GM18505 (cell line): Measurements from ENCODE around the gene RAB11FIP2.
"Not testable (repeated sequence)": the region's sequence is repeated elsewhere in the genome, so short reads cannot be mapped to it uniquely, and the experiment has no call there.

Source experiments
- ATAC-seq: cut with Tn5 transposase; IDR thresholded peaks from one replicate; pipeline ENCODE4 v1.9.1; 2021; ENCODE audit not compliant: unreplicated experiment
- POLR2A ChIP-seq: IDR thresholded peaks from 4 replicates; pipeline ENCODE4 v1.6.1; 2011; ENCODE audit warnings: borderline replicate concordance; ENCODE audit not compliant: insufficient read depth, insufficient read length; ENCODE audit errors: extremely low read depth

RAB11FIP2 gene, protein sequence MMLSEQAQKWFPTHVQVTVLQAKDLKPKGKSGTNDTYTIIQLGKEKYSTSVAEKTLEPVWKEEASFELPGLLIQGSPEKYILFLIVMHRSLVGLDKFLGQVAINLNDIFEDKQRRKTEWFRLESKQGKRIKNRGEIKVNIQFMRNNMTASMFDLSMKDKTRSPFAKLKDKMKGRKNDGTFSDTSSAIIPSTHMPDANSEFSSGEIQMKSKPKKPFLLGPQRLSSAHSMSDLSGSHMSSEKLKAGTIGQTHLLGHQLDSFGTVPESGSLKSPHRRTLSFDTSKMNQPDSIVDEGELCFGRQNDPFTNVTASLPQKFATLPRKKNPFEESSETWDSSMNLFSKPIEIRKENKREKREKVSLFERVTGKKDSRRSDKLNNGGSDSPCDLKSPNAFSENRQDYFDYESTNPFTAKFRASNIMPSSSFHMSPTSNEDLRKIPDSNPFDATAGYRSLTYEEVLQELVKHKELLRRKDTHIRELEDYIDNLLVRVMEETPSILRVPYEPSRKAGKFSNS

GRCh38 chr10:118046395-118047156 is at the start of gene RAB11FIP2:
TSS of gene RAB11FIP2 (minus strand) at chr10:118046941. CDS start at chr10:118046163, 778 bp downstream.
- peak; percentile 95 for ATAC-seq
- peak; percentile 79 for TF ChIP-seq POLR2A

DNA sequence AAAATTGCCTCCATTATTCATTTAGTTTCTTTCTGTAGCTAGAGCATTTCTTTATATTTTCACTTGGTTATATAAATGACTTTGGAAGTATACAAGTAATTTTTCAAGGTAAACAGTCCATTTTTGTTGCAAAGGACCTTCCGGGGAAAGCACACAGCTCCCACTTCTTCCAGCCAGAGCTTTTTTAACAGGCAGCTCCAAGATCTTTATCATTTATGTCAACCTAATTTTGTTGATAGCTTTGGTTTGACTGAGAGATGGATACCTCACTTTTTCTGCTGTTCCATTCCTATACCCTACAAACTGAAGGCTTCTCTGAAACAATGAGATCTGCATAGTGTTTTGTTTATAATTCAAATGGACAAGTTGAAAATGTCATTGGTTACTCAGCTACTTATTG is 49.3 kb upstream of the RAB11FIP2 start:
- no peak for ATAC-seq
- TF ChIP-seq POLR2A, result no peak

- ATAC-seq, result no peak
- TF ChIP-seq POLR2A, result no peak
Measured at GRCh38 chr10:118092209-118092608, 45.5 kb upstream of the RAB11FIP2 start.

GRCh38 chr10:118080817-118081216 is 34.1 kb upstream of the RAB11FIP2 start:
- TF ChIP-seq POLR2A, result no peak
- no peak for ATAC-seq

DNA sequence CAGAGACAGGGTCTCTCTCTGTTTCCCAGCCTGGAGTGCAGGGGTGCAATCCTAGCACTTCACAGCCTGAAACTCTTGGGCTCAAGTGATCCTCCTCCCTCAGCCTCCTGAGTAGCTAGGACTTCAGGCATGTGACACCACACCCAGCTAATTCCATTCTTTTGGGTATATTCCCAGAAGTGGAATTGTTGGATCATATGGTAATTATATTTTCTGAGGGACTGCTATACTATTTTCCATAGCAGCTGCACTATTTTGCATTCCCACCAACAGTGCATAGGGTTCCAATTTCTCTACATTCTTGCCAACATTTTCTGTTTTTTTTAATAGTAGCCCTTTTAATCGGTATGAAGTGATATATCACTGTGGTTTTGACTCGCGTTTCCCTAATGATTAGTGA is 30.0 kb upstream of the RAB11FIP2 start:
- TF ChIP-seq POLR2A, result no peak
- ATAC-seq, result no peak

- ATAC-seq, result no peak
- no peak for TF ChIP-seq POLR2A
Measured at GRCh38 chr10:118072840-118073239, 26.1 kb upstream of the RAB11FIP2 start.

DNA sequence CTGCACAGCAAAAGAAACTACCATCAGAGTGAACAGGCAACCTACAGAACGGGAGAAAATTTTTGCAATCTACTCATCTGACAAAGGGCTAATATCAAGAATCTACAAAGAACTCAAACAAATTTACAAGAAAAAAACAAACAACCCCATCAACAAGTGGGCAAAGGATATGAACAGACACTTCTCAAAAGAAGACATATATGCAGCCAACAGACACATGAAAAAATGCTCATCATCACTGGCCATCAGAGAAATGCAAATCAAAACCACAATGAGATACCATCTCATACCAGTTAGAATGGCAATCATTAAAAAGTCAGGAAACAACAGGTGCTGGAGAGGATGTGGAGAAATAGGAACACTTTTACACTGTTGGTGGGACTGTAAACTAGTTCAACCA is 20.6 kb upstream of the RAB11FIP2 start:
- not testable (repeated sequence) for ATAC-seq

- no peak for ATAC-seq
- TF ChIP-seq POLR2A, result no peak
Measured at GRCh38 chr10:118062798-118063238, 16.1 kb upstream of the RAB11FIP2 start.

- no peak for ATAC-seq
- TF ChIP-seq POLR2A, result no peak
Measured at GRCh38 chr10:118058371-118058770, 11.6 kb upstream of the RAB11FIP2 start.

DNA sequence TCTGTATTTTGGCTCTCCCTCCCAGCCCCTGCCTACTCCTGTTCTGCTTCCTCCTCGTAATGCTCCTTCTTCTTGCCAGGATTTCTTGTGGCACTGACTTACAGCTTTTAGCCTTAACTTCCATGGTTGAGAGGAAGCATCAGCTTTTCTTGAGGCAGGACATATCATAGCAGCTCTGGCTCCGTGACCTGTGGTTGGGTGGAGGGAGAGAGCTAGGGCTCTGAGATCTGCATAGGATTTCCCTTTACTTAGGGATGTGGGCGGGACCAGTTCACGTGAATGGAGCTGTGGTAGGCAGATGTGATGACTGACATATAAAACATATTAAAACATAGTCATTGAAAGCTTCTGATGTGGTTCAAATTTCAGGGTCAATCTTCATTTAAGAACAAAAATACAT is 10.6 kb upstream of the RAB11FIP2 start:
- ATAC-seq, result no peak
- TF ChIP-seq POLR2A, result no peak

- ATAC-seq, result no peak
- TF ChIP-seq POLR2A, result no peak
Measured at GRCh38 chr10:118054383-118054782, 7.6 kb upstream of the RAB11FIP2 start.

DNA sequence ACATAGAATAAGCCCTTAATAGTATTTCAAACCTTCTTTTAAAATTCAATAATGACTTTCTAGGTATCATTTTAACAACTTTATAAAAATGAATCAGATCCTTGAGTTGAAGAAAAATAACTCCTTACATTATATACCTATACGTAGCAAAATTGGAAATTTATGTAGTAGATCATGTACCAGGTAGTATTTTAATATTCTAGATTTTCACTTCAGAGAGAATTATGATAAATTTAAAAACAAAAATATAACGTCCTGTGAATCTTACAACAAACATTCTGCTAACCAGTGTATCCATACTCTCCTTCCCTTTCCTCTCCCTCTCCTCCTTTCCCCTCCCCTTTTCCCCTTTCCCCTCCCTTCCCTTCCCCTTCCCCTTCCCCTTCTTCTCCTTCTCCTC is 6.1 kb upstream of the RAB11FIP2 start:
- ATAC-seq, result no peak
- no peak for TF ChIP-seq POLR2A

DNA sequence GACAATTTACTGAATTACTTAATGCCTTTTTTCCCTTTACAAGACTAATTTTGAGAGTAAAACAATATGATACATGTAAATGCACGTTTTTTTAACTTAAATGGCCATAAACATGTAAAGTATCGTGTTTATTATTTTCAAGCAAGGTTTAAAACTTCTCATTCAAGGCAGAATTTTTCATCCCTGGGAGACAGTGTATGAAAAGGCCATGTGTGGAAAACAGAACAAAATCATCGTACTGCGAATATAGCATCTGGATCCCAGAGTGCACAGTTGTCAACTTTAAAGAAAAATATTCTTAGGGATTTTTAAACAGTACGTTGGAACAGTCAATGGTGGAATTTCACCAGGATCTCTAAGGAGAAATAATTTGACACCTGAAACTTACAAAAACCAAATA is 1.1 kb upstream of the RAB11FIP2 start:
- no peak for TF ChIP-seq POLR2A

More for the DNA sequence above, 1.1 kb upstream of the RAB11FIP2 start:
- no peak for ATAC-seq
